GM23248 (cell line): ENCODE measurements around the gene N4BP2.

ENCODE experiments used
- EZH2 ChIP-seq: fragments of 200-600 bp; sonication (generic); IDR thresholded peaks from 2 replicates; pipeline ENCODE4 v1.6.1; 2018; ENCODE audit warnings: antibody characterized with exemption, mild to moderate bottlenecking; ENCODE audit not compliant: insufficient read depth, poor library complexity, severe bottlenecking
- EZH2phosphoT487 ChIP-seq: fragments of 200-600 bp; sonication (generic); IDR thresholded peaks from 2 replicates; pipeline ENCODE4 v1.6.1; 2018; ENCODE audit warnings: antibody characterized with exemption, moderate library complexity, mild to moderate bottlenecking, low read depth; ENCODE audit not compliant: insufficient read depth

DNA sequence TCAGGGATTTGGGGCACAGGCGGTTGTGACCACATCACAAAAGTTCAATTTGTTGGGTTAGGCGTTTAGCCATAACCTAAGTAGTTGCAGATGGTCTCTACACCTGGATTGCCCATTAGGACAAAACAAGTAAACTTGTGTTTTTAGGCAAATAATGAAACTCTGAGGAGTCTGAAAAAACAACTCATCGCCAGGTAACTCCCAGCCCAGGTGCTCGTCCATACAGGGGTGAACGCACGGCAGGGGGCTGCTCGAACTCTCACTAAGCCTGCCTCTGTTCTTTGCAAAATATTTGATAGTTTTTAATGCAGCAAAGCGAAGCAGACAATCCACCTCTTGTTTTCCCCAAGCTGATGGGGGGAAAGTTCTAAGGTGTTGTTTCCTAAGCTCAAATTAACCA is 139.6 kb downstream of the N4BP2 start:
- TF ChIP-seq EZH2phosphoT487 (no peak), EZH2 (no peak)
